Ishikawa (cell line): ENCODE data around the gene PAK2.

Source experiments
- CEBPB ChIP-seq: IDR thresholded peaks from 2 replicates; pipeline ENCODE4 v1.6.1; 2012
- CREB1 ChIP-seq: IDR thresholded peaks from 2 replicates; pipeline ENCODE4 v1.6.1; 2012; ENCODE audit warnings: low read depth
- EGR1 ChIP-seq: IDR thresholded peaks from 2 replicates; pipeline ENCODE4 v1.6.1; 2012
- EP300 ChIP-seq: IDR thresholded peaks from 2 replicates; pipeline ENCODE4 v1.6.1; 2012; ENCODE audit warnings: borderline replicate concordance
- FOXM1 ChIP-seq: IDR thresholded peaks from 2 replicates; pipeline ENCODE4 v1.6.1; 2012; ENCODE audit warnings: low read depth, borderline replicate concordance
- MAX ChIP-seq: IDR thresholded peaks from 2 replicates; pipeline ENCODE4 v1.6.1; 2012
- NFIC ChIP-seq: IDR thresholded peaks from 2 replicates; pipeline ENCODE4 v1.6.1; 2012
- RAD21 ChIP-seq: IDR thresholded peaks from 2 replicates; pipeline ENCODE4 v1.6.1; 2012; ENCODE audit warnings: low read depth
- REST ChIP-seq: IDR thresholded peaks from 2 replicates; pipeline ENCODE4 v1.6.1; 2012; ENCODE audit warnings: low read depth, mild to moderate bottlenecking
- TAF1 ChIP-seq: IDR thresholded peaks from 2 replicates; pipeline ENCODE4 v1.6.1; 2012; ENCODE audit warnings: low read depth, mild to moderate bottlenecking
- TCF12 ChIP-seq: IDR thresholded peaks from 2 replicates; pipeline ENCODE4 v1.6.1; 2012; ENCODE audit warnings: low read depth
- TEAD4 ChIP-seq: IDR thresholded peaks from 2 replicates; pipeline ENCODE4 v1.6.1; 2012
- YY1 ChIP-seq: IDR thresholded peaks from 2 replicates; pipeline ENCODE4 v1.6.1; 2012; ENCODE audit warnings: low read depth
- ZBTB7A ChIP-seq: IDR thresholded peaks from 2 replicates; pipeline ENCODE4 v1.6.1; 2012; ENCODE audit warnings: low read depth
- TF ChIP-seq, protein P1 (sequence below): IDR thresholded peaks from 2 replicates; pipeline ENCODE4 v1.6.1; 2012

Gene PAK2

GRCh38 chr3:196695849-196696226, 43.8 kb upstream of the PAK2 start:
- TF ChIP-seq CEBPB (no peak), NFIC (no peak), MAX (no peak), RAD21 (no peak), EP300 (no peak), YY1 (no peak), TEAD4 (no peak), ZBTB7A (no peak), TAF1 (no peak), REST (no peak), TCF12 (no peak), EGR1 (no peak), CREB1 (no peak), FOXM1 (no peak)
- TF ChIP-seq, protein P1, sequence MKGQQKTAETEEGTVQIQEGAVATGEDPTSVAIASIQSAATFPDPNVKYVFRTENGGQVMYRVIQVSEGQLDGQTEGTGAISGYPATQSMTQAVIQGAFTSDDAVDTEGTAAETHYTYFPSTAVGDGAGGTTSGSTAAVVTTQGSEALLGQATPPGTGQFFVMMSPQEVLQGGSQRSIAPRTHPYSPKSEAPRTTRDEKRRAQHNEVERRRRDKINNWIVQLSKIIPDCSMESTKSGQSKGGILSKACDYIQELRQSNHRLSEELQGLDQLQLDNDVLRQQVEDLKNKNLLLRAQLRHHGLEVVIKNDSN = no peak

DNA sequence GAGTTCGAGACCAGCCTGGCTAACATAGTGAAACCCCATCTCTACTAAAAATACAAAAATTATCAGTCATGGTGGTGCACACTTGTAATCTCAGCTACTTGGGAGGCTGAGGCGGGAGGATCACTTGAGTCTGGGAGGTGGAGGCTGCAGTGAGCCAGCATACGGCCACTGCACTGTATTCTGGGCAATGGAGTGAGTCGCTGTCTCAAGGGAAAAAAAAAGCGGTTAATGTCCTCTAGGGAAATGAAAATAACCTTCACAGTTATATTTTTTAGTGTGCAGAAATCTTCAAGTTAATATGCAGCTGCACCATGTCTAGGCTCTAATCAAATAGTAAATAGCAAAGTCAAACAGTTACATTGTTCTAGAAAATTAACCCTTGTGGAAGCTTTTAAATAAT, 42.4 kb upstream of the PAK2 start:
- TF ChIP-seq ZBTB7A (no peak), CREB1 (no peak), EGR1 (no peak), TCF12 (no peak), EP300 (no peak), TAF1 (no peak), TEAD4 (no peak), REST (no peak), CEBPB (no peak), RAD21 (no peak), FOXM1 (no peak), YY1 (no peak), NFIC (no peak), MAX (no peak)
- TF ChIP-seq, protein P1 = no peak

- TF ChIP-seq CREB1 (no peak), NFIC (no peak), REST (no peak), CEBPB (no peak), TAF1 (no peak), YY1 (no peak), EGR1 (no peak), TEAD4 (no peak), TCF12 (no peak), EP300 (no peak), MAX (no peak), ZBTB7A (no peak), RAD21 (no peak), FOXM1 (no peak)
- TF ChIP-seq, protein P1 = no peak
Observed at GRCh38 chr3:196699749-196700148, 39.9 kb upstream of the PAK2 start.

- TF ChIP-seq NFIC = no peak
- no peak for TF ChIP-seq EP300
- TF ChIP-seq ZBTB7A = no peak
- no peak for TF ChIP-seq EGR1
- no peak for TF ChIP-seq MAX
- TF ChIP-seq, protein P1 = no peak
- no peak for TF ChIP-seq TAF1
- no peak for TF ChIP-seq TEAD4
- TF ChIP-seq TCF12 = no peak
- TF ChIP-seq CEBPB = no peak
- no peak for TF ChIP-seq CREB1
- TF ChIP-seq REST = no peak
- TF ChIP-seq YY1 = no peak
- no peak for TF ChIP-seq FOXM1
- no peak for TF ChIP-seq RAD21
Observed at GRCh38 chr3:196700801-196701200, 38.9 kb upstream of the PAK2 start.
